GM23248 (cell line): ENCODE data around the gene KCNN3. TPM values are rescaled to one million over a fixed set of nuclear protein-coding genes. Genes with fewer than 3 reads are reported as not detected.
"Not testable (repeated sequence)": the region's sequence is repeated elsewhere in the genome, so short reads cannot be mapped to it uniquely, and the experiment has no call there.

ENCODE experiments used
- DNase-seq: peaks from one replicate; pipeline ENCODE4 v3.0.0-alpha.2; 2015
- H2AFZ ChIP-seq: fragments of 200-600 bp; sonication (generic); 2 replicates; pipeline ENCODE4 v1.6.1; 2016; ENCODE audit warnings: antibody characterized with exemption
- H3F3A ChIP-seq: fragments of 200-600 bp; sonication (generic); 2 replicates; pipeline ENCODE4 v1.6.1; 2016; ENCODE audit warnings: mild to moderate bottlenecking, antibody characterized with exemption, mixed run types; ENCODE audit not compliant: insufficient read depth
- H3K27ac ChIP-seq: fragments of 200-600 bp; sonication (generic); 2 replicates; pipeline ENCODE4 v1.5.1; 2016; ENCODE audit warnings: mild to moderate bottlenecking
- H3K27me3 ChIP-seq: fragments of 200-600 bp; sonication (generic); replicated peaks from 2 replicates; pipeline ENCODE4 v1.6.1; 2016; ENCODE audit warnings: mild to moderate bottlenecking; ENCODE audit not compliant: insufficient read depth
- H3K36me3 ChIP-seq: fragments of 200-600 bp; sonication (generic); 2 replicates; pipeline ENCODE4 v1.6.1; 2016; ENCODE audit warnings: low read depth, mild to moderate bottlenecking
- H3K4me1 ChIP-seq: fragments of 200-600 bp; sonication (generic); 2 replicates; pipeline ENCODE4 v1.6.1; 2016; ENCODE audit warnings: mild to moderate bottlenecking; ENCODE audit not compliant: insufficient read depth
- H3K4me2 ChIP-seq: fragments of 200-600 bp; sonication (generic); one replicate; pipeline ENCODE4 v1.6.1; 2016; ENCODE audit warnings: mild to moderate bottlenecking; ENCODE audit not compliant: unreplicated experiment
- H3K4me3 ChIP-seq: fragments of 200-600 bp; sonication (generic); 2 replicates; pipeline ENCODE4 v1.5.1; 2016; ENCODE audit warnings: mild to moderate bottlenecking
- H3K79me2 ChIP-seq: fragments of 200-600 bp; sonication (generic); 2 replicates; pipeline ENCODE4 v1.6.1; 2016; ENCODE audit warnings: mild to moderate bottlenecking; ENCODE audit not compliant: insufficient read depth
- H3K9ac ChIP-seq: fragments of 200-600 bp; sonication (generic); 2 replicates; pipeline ENCODE4 v1.6.1; 2016; ENCODE audit warnings: mild to moderate bottlenecking
- H3K9me2 ChIP-seq: fragments of 200-600 bp; sonication (generic); 2 replicates; pipeline ENCODE4 v1.6.1; 2016; ENCODE audit warnings: mixed run types, mild to moderate bottlenecking, moderate library complexity; ENCODE audit not compliant: insufficient read depth
- H3K9me3 ChIP-seq: fragments of 200-600 bp; sonication (generic); one replicate; pipeline ENCODE4 v1.6.1; 2017; ENCODE audit warnings: low read depth
- H4K20me1 ChIP-seq: fragments of 200-600 bp; sonication (generic); 2 replicates; pipeline ENCODE4 v1.6.0; 2016; ENCODE audit not compliant: insufficient read depth
- EZH2 ChIP-seq: fragments of 200-600 bp; sonication (generic); IDR thresholded peaks from 2 replicates; pipeline ENCODE4 v1.6.1; 2018; ENCODE audit warnings: antibody characterized with exemption, mild to moderate bottlenecking; ENCODE audit not compliant: insufficient read depth, poor library complexity, severe bottlenecking
- EZH2phosphoT487 ChIP-seq: fragments of 200-600 bp; sonication (generic); IDR thresholded peaks from 2 replicates; pipeline ENCODE4 v1.6.1; 2018; ENCODE audit warnings: antibody characterized with exemption, moderate library complexity, mild to moderate bottlenecking, low read depth; ENCODE audit not compliant: insufficient read depth
- WGBS, 2 experiments: methylation state at CpG; one replicate each; pipeline ENCODE4 v1.1.6; 2015 to 2017; ENCODE audit warnings: low lambda C conversion rate in 2 of 2, low coverage in 1 of 2; ENCODE audit errors: missing lambda C conversion rate in 2 of 2; 5-methylcytosine and 5-hydroxymethylcytosine counted together
- in situ Hi-C: fragments of 300-500 bp; cut with MboI; formaldehyde crosslinking; loops from 2 replicates; pipeline ENCODE4 v1.15.0; 2020
- polyA plus RNA-seq: library from polyadenylated mRNA; unstranded; fragments of >200 nt; fragmentation: Nextera tagmentation; extraction: Ambion mirVana; gene quantifications from 2 replicates; pipeline ENCODE4 v1.2.1, GENCODE V29; 2016
- total RNA-seq: library from RNA; depleted of rRNA; stranded (reverse); fragments of >200 nt; shearing (Covaris generic); gene quantifications from 2 replicates; pipeline ENCODE4 v1.2.3, GENCODE V29; 2014

Gene KCNN3
- total and polyA plus RNA-seq, 2 experiments from 2014 or later: not detected

- H3F3A ChIP-seq, H4K20me1 ChIP-seq, H3K4me1 ChIP-seq, H3K27ac ChIP-seq, H3K27me3 ChIP-seq, H3K9me3 ChIP-seq, DNase-seq, H3K79me2 ChIP-seq, H3K36me3 ChIP-seq, H2AFZ ChIP-seq, H3K9me2 ChIP-seq, H3K4me2 ChIP-seq, H3K9ac ChIP-seq, H3K4me3 ChIP-seq: not testable (repeated sequence)
- 83 to 87% methylated on average over 9 of the region's 9 CpGs for WGBS, 2 experiments
- in situ Hi-C loops: loop anchor here (25.0 kb wide), 1 partner anchor 216 kb away; no protein-coding TSS in a partner anchor
Measured at GRCh38 chr1:154671412-154671811, 198.7 kb downstream of the KCNN3 start.

- H2AFZ ChIP-seq, H3K27ac ChIP-seq, H3K27me3 ChIP-seq, H3K4me1 ChIP-seq, H3K9ac ChIP-seq, H3K79me2 ChIP-seq, H3K4me3 ChIP-seq, H3K4me2 ChIP-seq, H3K9me3 ChIP-seq, H3F3A ChIP-seq, H3K36me3 ChIP-seq, H4K20me1 ChIP-seq, H3K9me2 ChIP-seq, DNase-seq: not testable (repeated sequence)
- WGBS, 2 experiments: 68 to 71% methylated on average over 18 to 32 of the region's 41 CpGs
- in situ Hi-C loops: loop anchor here (25.0 kb wide), 1 partner anchor 217 kb away; no protein-coding TSS in a partner anchor
Measured at GRCh38 chr1:154670310-154671270, 199.5 kb downstream of the KCNN3 start.

GRCh38 chr1:154669464-154670282 is 200.4 kb downstream of the KCNN3 start:
- TF ChIP-seq EZH2 (no peak), EZH2phosphoT487 (no peak)
- Histone ChIP-seq H4K20me1 (no peaks in the 10 kb centered on the region), H3K79me2 (no peaks in the 10 kb centered on the region), H3K9ac (no peak overlapping the region), H3F3A (no peaks in the 10 kb centered on the region), H3K36me3 (no peaks in the 10 kb centered on the region), H3K9me3 (no peaks in the 10 kb centered on the region), H3K27ac (no peak overlapping the region), H3K4me1 (no peaks in the 10 kb centered on the region), H3K9me2 (no peaks in the 10 kb centered on the region), H3K4me3 (no peak overlapping the region), H3K27me3 (no peaks in the 10 kb centered on the region; the same call in 1 of the 2 replicates), H3K4me2 (no peak overlapping the region), H2AFZ (no peak overlapping the region)
- 32 to 41% methylated on average over 9 of the region's 9 CpGs for WGBS, 2 experiments
- peak; percentile 83 for DNase-seq
- in situ Hi-C loops: loop anchor here (25.0 kb wide), 1 partner anchor 218 kb away; no protein-coding TSS in a partner anchor

- Histone ChIP-seq H3K27me3 (peaks cover 8% of the 10 kb centered on the region; the same call in 1 of the 2 replicates), H3K9ac (no peak overlapping the region), H3K4me1 (no peaks in the 10 kb centered on the region), H3K4me2 (no peak overlapping the region), H3F3A (no peaks in the 10 kb centered on the region), H3K9me2 (no peaks in the 10 kb centered on the region), H3K4me3 (no peak overlapping the region), H3K9me3 (no peaks in the 10 kb centered on the region), H3K27ac (no peak overlapping the region), H2AFZ (no peak overlapping the region), H3K79me2 (no peaks in the 10 kb centered on the region), H3K36me3 (no peaks in the 10 kb centered on the region), H4K20me1 (no peaks in the 10 kb centered on the region)
- WGBS, 2 experiments: 64 to 72% methylated on average over 7 of the region's 7 CpGs
- no peak for DNase-seq
- TF ChIP-seq EZH2phosphoT487 (no peak), EZH2 (no peak)
- in situ Hi-C loops: loop anchor here (25.0 kb wide), 1 partner anchor 221 kb away; no protein-coding TSS in a partner anchor
Measured at GRCh38 chr1:154666051-154666790, 203.9 kb downstream of the KCNN3 start.
